GM12878 (cell line): Measurements from ENCODE around the gene RIOK1. TPM values are rescaled to one million over a fixed set of nuclear protein-coding genes. Genes with fewer than 3 reads are reported as not detected.

Source experiments
- ATAC-seq: fragments of 200-7000 bp; cut with Tn5 transposase; 3 replicates; pipeline ENCODE4 v1.9.1; 2020; ENCODE audit warnings: mild to moderate bottlenecking, moderate library complexity
- BruUV-seq: library from RNA; stranded (reverse); fragments of 400-500 nt; replicated peaks from 2 replicates; lab custom pipeline; 2021; lab: Mats Ljungman, UMichigan
- CTCF ChIA-PET: fragments of 300-600 bp; sonication (Branson Sonifier 250); formaldehyde crosslinking; extraction: SDS; loops from one replicate; lab custom pipeline; 2021; ENCODE audit warnings: inconsistent platforms; lab: Yijun Ruan, JAX
- POLR2A ChIA-PET: fragments of 350-600 bp; formaldehyde crosslinking; extraction: SDS; loops from one replicate; lab custom pipeline; 2021; ENCODE audit warnings: inconsistent platforms; lab: Charles Lee
- RAD21 ChIA-PET: fragments of 300-600 bp; sonication (Branson Sonifier 250); formaldehyde crosslinking; loops from one replicate; lab custom pipeline; 2023; ENCODE audit warnings: antibody characterized with exemption; ENCODE audit not compliant: unreplicated experiment; lab: Charles Lee
- SMC1A ChIA-PET: fragments of 300-600 bp; sonication (Branson Sonifier 250); formaldehyde crosslinking; loops from one replicate; lab custom pipeline; 2023; ENCODE audit not compliant: unreplicated experiment, uncharacterized antibody; lab: Charles Lee
- DNase-seq: peaks from one replicate; pipeline ENCODE4 v3.0.0-alpha.2; 2011; ENCODE audit warnings: low read depth, low spot score
- FAIRE-seq: peaks from 3 replicates; lab custom pipeline; 2011; peaks lifted over from hg19 to GRCh38; lab: Jason Lieb, UNC
- H2AFZ ChIP-seq: 2 replicates; pipeline ENCODE4 v1.6.0; 2011; ENCODE audit warnings: low read depth, low read length, control low read depth; ENCODE audit not compliant: control insufficient read depth
- H3K27ac ChIP-seq: 2 replicates; pipeline ENCODE4 v1.5.1; 2011; ENCODE audit warnings: control low read depth; ENCODE audit not compliant: control insufficient read depth, insufficient read depth
- H3K27me3 ChIP-seq, 2 experiments: replicated peaks in 1 of 2; 2 replicates each; pipeline versions ENCODE4 v1.6.0 to v1.6.1; 2011; ENCODE audit warnings: low read length in 1 of 2; ENCODE audit not compliant: control insufficient read depth in 2 of 2, insufficient read depth in 2 of 2
- H3K36me3 ChIP-seq, 2 experiments: 2 replicates each; pipeline ENCODE4 v1.5.1; 2011; ENCODE audit warnings: low read length in 1 of 2; ENCODE audit not compliant: control insufficient read depth in 2 of 2, insufficient read depth in 2 of 2
- H3K4me1 ChIP-seq: 2 replicates; pipeline ENCODE4 v1.6.1; 2011; ENCODE audit warnings: mild to moderate bottlenecking, low read length, moderate library complexity, mixed read lengths; ENCODE audit not compliant: control insufficient read depth, insufficient read depth
- H3K4me2 ChIP-seq: 2 replicates; pipeline ENCODE4 v1.6.0; 2011; ENCODE audit warnings: control low read depth; ENCODE audit not compliant: control insufficient read depth, insufficient read depth
- H3K4me3 ChIP-seq: fragments of 200-600 bp; sonication (generic); 2 replicates; pipeline ENCODE4 v1.5.1; 2016
- H3K79me2 ChIP-seq: 2 replicates; pipeline ENCODE4 v1.6.0; 2011; ENCODE audit warnings: low read length; ENCODE audit not compliant: control insufficient read depth, insufficient read depth
- H3K9ac ChIP-seq: 2 replicates; pipeline ENCODE4 v1.8.0; 2011; ENCODE audit warnings: low read length, control low read depth, mixed read lengths; ENCODE audit not compliant: control insufficient read depth, insufficient read depth
- H3K9me3 ChIP-seq: replicated peaks from 3 replicates; pipeline ENCODE4 v1.5.1; 2011; ENCODE audit warnings: mild to moderate bottlenecking, low read length; ENCODE audit not compliant: control insufficient read depth, insufficient read depth
- H4K20me1 ChIP-seq: 2 replicates; pipeline ENCODE4 v1.6.0; 2011; ENCODE audit not compliant: control insufficient read depth, insufficient read depth
- BRCA1 ChIP-seq: IDR thresholded peaks from 2 replicates; pipeline ENCODE4 v1.6.1; 2011; ENCODE audit warnings: low read depth, low read length, improper control_type of control experiment
- JUNB ChIP-seq: IDR thresholded peaks from 2 replicates; pipeline ENCODE4 v1.6.1; 2016; ENCODE audit warnings: antibody characterized with exemption, mild to moderate bottlenecking
- JUND ChIP-seq: IDR thresholded peaks from 2 replicates; pipeline ENCODE4 v1.6.1; 2012; ENCODE audit warnings: low read depth, mild to moderate bottlenecking, low read length, improper control_type of control experiment, moderate library complexity
- NR2C1 ChIP-seq: fragments of 450-650 bp; IDR thresholded peaks from 2 replicates; pipeline ENCODE4 v1.6.1; 2017; ENCODE audit warnings: antibody characterized with exemption, mild to moderate bottlenecking, moderate library complexity
- PAX5 ChIP-seq: IDR thresholded peaks from 2 replicates; pipeline ENCODE4 v1.6.1; 2011; ENCODE audit warnings: low read depth, low read length, borderline replicate concordance
- SREBF1 ChIP-seq: IDR thresholded peaks from 2 replicates; pipeline ENCODE4 v1.6.1; 2012; ENCODE audit warnings: mild to moderate bottlenecking, low read length
- TCF12 ChIP-seq: IDR thresholded peaks from 2 replicates; pipeline ENCODE4 v1.6.1; 2011; ENCODE audit warnings: low read depth, mild to moderate bottlenecking, low read length
- ZNF207 ChIP-seq: fragments of 450-650 bp; IDR thresholded peaks from 2 replicates; pipeline ENCODE4 v1.6.1; 2014; ENCODE audit warnings: antibody characterized with exemption, mild to moderate bottlenecking, borderline replicate concordance
- WGBS: methylation state at CpG from one replicate; pipeline ENCODE4 v1.1.6; 2016; ENCODE audit warnings: low lambda C conversion rate; ENCODE audit not compliant: insufficient replicate concordance, insufficient coverage; ENCODE audit errors: missing lambda C conversion rate; 5-methylcytosine and 5-hydroxymethylcytosine counted together
- in situ Hi-C: fragments of 300-500 bp; cut with MboI; formaldehyde crosslinking; loops from 9 replicates; pipeline ENCODE4 v1.14.3; 2018; ENCODE audit warnings: mixed read lengths
- intact Hi-C: fragments of 100-400 bp; cut with micrococcal nuclease; formaldehyde crosslinking; loops from one replicate; pipeline ENCODE4 v1.14.2; 2022; ENCODE audit not compliant: unreplicated experiment
- polyA plus RNA-seq, 11 experiments: library from polyadenylated mRNA; depleted of rRNA in 4 of 11; unstranded in 6 of 11; stranded (reverse) in 5 of 11; fragments of >200 nt; fragmentation: Nextera tagmentation in 4 of 11; fragmentation: Illumina TruSeq in 1 of 11; extraction: Ambion mirVana in 4 of 11; extraction: Trizol in 1 of 11; gene quantifications; 1 replicate in 1 of 11; 2 replicates in 10 of 11; pipeline versions ENCODE4 v1.2.1 to v1.2.3, GENCODE V29; 2011 to 2016; ENCODE audit warnings: inconsistent platforms in 2 of 11, missing spikeins in 2 of 11, low read depth in 1 of 11
- total RNA-seq, 4 experiments: library from RNA; depleted of rRNA in 3 of 4; stranded (reverse); fragments of >200 nt in 3 of 4; fragmentation: Illumina TruSeq in 1 of 4; extraction: Trizol in 1 of 4; gene quantifications; 2 replicates each; pipeline versions ENCODE4 v1.2.1 to v1.2.3, GENCODE V29; 2013 to 2021
- TF ChIP-seq, protein P1 (sequence below): fragments of 450-650 bp; IDR thresholded peaks from 2 replicates; pipeline ENCODE4 v1.6.1; 2016; ENCODE audit warnings: mild to moderate bottlenecking, moderate library complexity, borderline replicate concordance

Gene RIOK1
- total and polyA plus RNA-seq, 10 of the 15 experiments (the other 5 are each of a cell fraction or from before 2014, with no cell fraction given): 16.1 to 44.6 (median 33.7) TPM

DNA sequence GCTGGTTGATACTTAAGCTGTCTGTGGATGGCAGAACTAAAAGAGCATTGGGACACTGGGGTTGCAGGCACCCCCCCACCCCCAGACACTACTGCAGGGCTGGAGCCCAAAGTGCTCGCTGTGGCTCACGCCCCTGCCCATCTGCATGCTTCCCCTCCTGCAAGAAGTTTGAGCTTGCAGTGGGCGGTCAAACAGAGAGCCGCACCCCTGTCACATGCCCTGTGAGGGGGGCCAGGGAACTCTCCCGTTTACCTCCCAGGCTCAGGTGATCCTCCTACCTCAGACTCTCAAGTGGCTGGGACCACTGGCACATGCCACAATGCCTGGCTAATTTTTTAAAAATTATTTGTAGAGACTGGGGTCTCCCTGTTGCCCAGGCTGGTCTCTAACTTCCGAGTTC is 63.3 kb downstream of the RIOK1 start:
- RAD21 ChIA-PET: no interaction called here
- WGBS: 36% methylated on average over 6 of the region's 6 CpGs
- Histone ChIP-seq H3K9me3 (no peaks in the 10 kb centered on the region), H4K20me1 (no peaks in the 10 kb centered on the region), H3K27ac (no peak overlapping the region), H3K4me2 (no peak overlapping the region)
- DNase-seq (no peak), FAIRE-seq (no peak)
- SMC1A ChIA-PET: no interaction called here
- TF ChIP-seq TCF12 (no peak), NR2C1 (no peak), JUNB (no peak), PAX5 (no peak), BRCA1 (no peak), JUND (no peak), SREBF1 (no peak), ZNF207 (no peak)
- TF ChIP-seq, protein P1, sequence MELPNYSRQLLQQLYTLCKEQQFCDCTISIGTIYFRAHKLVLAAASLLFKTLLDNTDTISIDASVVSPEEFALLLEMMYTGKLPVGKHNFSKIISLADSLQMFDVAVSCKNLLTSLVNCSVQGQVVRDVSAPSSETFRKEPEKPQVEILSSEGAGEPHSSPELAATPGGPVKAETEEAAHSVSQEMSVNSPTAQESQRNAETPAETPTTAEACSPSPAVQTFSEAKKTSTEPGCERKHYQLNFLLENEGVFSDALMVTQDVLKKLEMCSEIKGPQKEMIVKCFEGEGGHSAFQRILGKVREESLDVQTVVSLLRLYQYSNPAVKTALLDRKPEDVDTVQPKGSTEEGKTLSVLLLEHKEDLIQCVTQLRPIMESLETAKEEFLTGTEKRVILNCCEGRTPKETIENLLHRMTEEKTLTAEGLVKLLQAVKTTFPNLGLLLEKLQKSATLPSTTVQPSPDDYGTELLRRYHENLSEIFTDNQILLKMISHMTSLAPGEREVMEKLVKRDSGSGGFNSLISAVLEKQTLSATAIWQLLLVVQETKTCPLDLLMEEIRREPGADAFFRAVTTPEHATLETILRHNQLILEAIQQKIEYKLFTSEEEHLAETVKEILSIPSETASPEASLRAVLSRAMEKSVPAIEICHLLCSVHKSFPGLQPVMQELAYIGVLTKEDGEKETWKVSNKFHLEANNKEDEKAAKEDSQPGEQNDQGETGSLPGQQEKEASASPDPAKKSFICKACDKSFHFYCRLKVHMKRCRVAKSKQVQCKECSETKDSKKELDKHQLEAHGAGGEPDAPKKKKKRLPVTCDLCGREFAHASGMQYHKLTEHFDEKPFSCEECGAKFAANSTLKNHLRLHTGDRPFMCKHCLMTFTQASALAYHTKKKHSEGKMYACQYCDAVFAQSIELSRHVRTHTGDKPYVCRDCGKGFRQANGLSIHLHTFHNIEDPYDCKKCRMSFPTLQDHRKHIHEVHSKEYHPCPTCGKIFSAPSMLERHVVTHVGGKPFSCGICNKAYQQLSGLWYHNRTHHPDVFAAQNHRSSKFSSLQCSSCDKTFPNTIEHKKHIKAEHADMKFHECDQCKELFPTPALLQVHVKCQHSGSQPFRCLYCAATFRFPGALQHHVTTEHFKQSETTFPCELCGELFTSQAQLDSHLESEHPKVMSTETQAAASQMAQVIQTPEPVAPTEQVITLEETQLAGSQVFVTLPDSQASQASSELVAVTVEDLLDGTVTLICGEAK: no peak
- TF ChIP-seq, all 136 proteins: peak for 0
- in situ Hi-C loops (no loop called here), intact Hi-C loops (no loop called here)
- Histone ChIP-seq H2AFZ (no peak overlapping the region), H3K36me3 (no peaks in the 10 kb centered on the region), H3K9ac (no peak overlapping the region), H3K4me1 (no peaks in the 10 kb centered on the region), H3K4me3 (no peak overlapping the region), H3K79me2 (no peaks in the 10 kb centered on the region), H3K27me3 (no peaks in the 10 kb centered on the region; a peak in 1 of 4 replicates)
- ATAC-seq: no peak
- ChIA-PET CTCF (no interaction called here), POLR2A (no interaction called here)
- no TSS peak for BruUV-seq
